H9 (cell line): ENCODE results near the gene FCHSD2. TPM values are rescaled to one million over a fixed set of nuclear protein-coding genes. Genes with fewer than 3 reads are reported as not detected.

Source experiments
- DNase-seq: peaks from one replicate; pipeline ENCODE4 v3.0.0-alpha.2; 2017
- H2AFZ ChIP-seq: one replicate; pipeline ENCODE4 v1.6.1; 2013; ENCODE audit warnings: mild to moderate bottlenecking, low read length, control low read depth, moderate library complexity
- H2AK5ac ChIP-seq: 2 replicates; pipeline ENCODE4 v1.6.1; 2013; ENCODE audit warnings: low read length, control low read depth, mixed read lengths; ENCODE audit not compliant: insufficient read length
- H2BK120ac ChIP-seq: one replicate; pipeline ENCODE4 v1.6.1; 2013; ENCODE audit warnings: low read depth, mild to moderate bottlenecking, low read length, control low read depth, inconsistent platforms; ENCODE audit not compliant: poor library complexity, severe bottlenecking
- H2BK12ac ChIP-seq: 2 replicates; pipeline ENCODE4 v1.6.1; 2013; ENCODE audit warnings: low read length, control low read depth, mixed read lengths, low read depth; ENCODE audit not compliant: insufficient read length
- H2BK15ac ChIP-seq: 2 replicates; pipeline ENCODE4 v1.6.1; 2013; ENCODE audit warnings: low read depth, low read length, control low read depth
- H2BK20ac ChIP-seq: one replicate; pipeline ENCODE4 v1.6.1; 2013; ENCODE audit warnings: low read depth, mild to moderate bottlenecking, low read length, control low read depth, inconsistent platforms; ENCODE audit not compliant: poor library complexity, severe bottlenecking
- H2BK5ac ChIP-seq: 2 replicates; pipeline ENCODE4 v1.6.1; 2013; ENCODE audit warnings: low read length, control low read depth, mixed read lengths; ENCODE audit not compliant: insufficient read length
- H3K14ac ChIP-seq: 2 replicates; pipeline ENCODE4 v1.6.1; 2013; ENCODE audit warnings: low read length, control low read depth; ENCODE audit not compliant: insufficient read depth
- H3K18ac ChIP-seq: 2 replicates; pipeline ENCODE4 v1.6.1; 2013; ENCODE audit warnings: low read depth, mild to moderate bottlenecking, mixed read lengths, low read length, control low read depth; ENCODE audit not compliant: insufficient read length
- H3K23ac ChIP-seq: 2 replicates; pipeline ENCODE4 v1.6.1; 2013; ENCODE audit warnings: low read length, control low read depth, mixed read lengths, low read depth; ENCODE audit not compliant: insufficient read length
- H3K23me2 ChIP-seq: 2 replicates; pipeline ENCODE4 v1.6.1; 2013; ENCODE audit warnings: low read depth, mild to moderate bottlenecking, mixed read lengths, low read length, control low read depth; ENCODE audit not compliant: insufficient read length, poor library complexity, severe bottlenecking
- H3K27ac ChIP-seq: 2 replicates; pipeline ENCODE4 v1.5.1; 2013; ENCODE audit warnings: low read length, control low read depth, mixed read lengths, low read depth; ENCODE audit not compliant: insufficient read length
- H3K27me3 ChIP-seq: 2 replicates; pipeline ENCODE4 v1.6.1; 2013; ENCODE audit warnings: low read length, control low read depth, inconsistent platforms; ENCODE audit not compliant: insufficient read depth
- H3K4ac ChIP-seq: 2 replicates; pipeline ENCODE4 v1.6.1; 2013; ENCODE audit warnings: low read depth, mild to moderate bottlenecking, control low read depth, inconsistent platforms, low read length, moderate library complexity
- H3K4me1 ChIP-seq: 2 replicates; pipeline ENCODE4 v1.6.1; 2013; ENCODE audit warnings: low read length, control low read depth, inconsistent platforms; ENCODE audit not compliant: insufficient read depth
- H3K4me2 ChIP-seq: 2 replicates; pipeline ENCODE4 v1.6.1; 2013; ENCODE audit warnings: low read length, control low read depth, mixed read lengths; ENCODE audit not compliant: insufficient read length, insufficient read depth
- H3K56ac ChIP-seq: 2 replicates; pipeline ENCODE4 v1.6.1; 2013; ENCODE audit warnings: low read depth, mild to moderate bottlenecking, mixed read lengths, low read length, control low read depth; ENCODE audit not compliant: insufficient read length
- H3K79me1 ChIP-seq: 2 replicates; pipeline ENCODE4 v1.6.1; 2013; ENCODE audit warnings: low read depth, mild to moderate bottlenecking, moderate library complexity, low read length, control low read depth, inconsistent platforms; ENCODE audit not compliant: insufficient read depth, poor library complexity, severe bottlenecking
- H3K79me2 ChIP-seq: 2 replicates; pipeline ENCODE4 v1.6.1; 2013; ENCODE audit warnings: low read length, control low read depth, inconsistent platforms; ENCODE audit not compliant: insufficient read depth
- H3K9ac ChIP-seq: 2 replicates; pipeline ENCODE4 v1.6.1; 2013; ENCODE audit warnings: low read length, control low read depth, mixed read lengths; ENCODE audit not compliant: insufficient read length; ENCODE audit errors: extremely low read depth
- H3K9me3 ChIP-seq: one replicate; pipeline ENCODE4 v1.6.1; 2013; ENCODE audit warnings: low read depth, low read length, inconsistent platforms; ENCODE audit not compliant: control insufficient read depth
- H3T11ph ChIP-seq: one replicate; pipeline ENCODE4 v1.6.1; 2013; ENCODE audit warnings: mild to moderate bottlenecking, low read length, control low read depth, inconsistent platforms
- H4K20me1 ChIP-seq: one replicate; pipeline ENCODE4 v1.6.1; 2013; ENCODE audit not compliant: control insufficient read depth, insufficient read length, insufficient read depth
- H4K5ac ChIP-seq: 2 replicates; pipeline ENCODE4 v1.6.1; 2013; ENCODE audit warnings: low read depth, mild to moderate bottlenecking, mixed read lengths, low read length, control low read depth; ENCODE audit not compliant: insufficient read length
- H4K8ac ChIP-seq: replicated peaks from 2 replicates; pipeline ENCODE4 v1.6.1; 2013; ENCODE audit warnings: low read length, control low read depth, mixed read lengths, low read depth; ENCODE audit not compliant: insufficient read length
- H4K91ac ChIP-seq: 2 replicates; pipeline ENCODE4 v1.6.1; 2013; ENCODE audit warnings: low read depth, mild to moderate bottlenecking, moderate library complexity, mixed read lengths, low read length, control low read depth; ENCODE audit not compliant: insufficient read length
- H3K27ac Mint-ChIP-seq, 3 experiments: 2 replicates in 2 of 3; 3 replicates in 1 of 3; pipeline ENCODE4 v1.8.0; 2020 to 2021; ENCODE audit warnings: mixed read lengths in 3 of 3, mild to moderate bottlenecking in 1 of 3, moderate library complexity in 1 of 3
- H3K27me3 Mint-ChIP-seq: 2 replicates; pipeline ENCODE4 v1.8.0; 2021; ENCODE audit warnings: low read depth, mild to moderate bottlenecking, moderate library complexity, mixed read lengths
- H3K36me3 Mint-ChIP-seq, 3 experiments: 2 replicates in 2 of 3; 3 replicates in 1 of 3; pipeline ENCODE4 v1.8.0; 2020 to 2021; ENCODE audit warnings: low read depth in 3 of 3, mixed read lengths in 3 of 3; ENCODE audit not compliant: insufficient read depth in 1 of 3
- H3K4me1 Mint-ChIP-seq, 2 experiments: 2 replicates each; pipeline ENCODE4 v1.8.0; 2020; ENCODE audit warnings: mixed read lengths in 2 of 2
- H3K4me3 Mint-ChIP-seq, 2 experiments: 2 replicates in 1 of 2; 3 replicates in 1 of 2; pipeline ENCODE4 v1.8.0; 2020 to 2021; ENCODE audit warnings: mild to moderate bottlenecking in 2 of 2, mixed read lengths in 2 of 2, moderate library complexity in 1 of 2
- H3K9me3 Mint-ChIP-seq, 2 experiments: 2 replicates in 1 of 2; 3 replicates in 1 of 2; pipeline ENCODE4 v1.8.0; 2020; ENCODE audit warnings: mild to moderate bottlenecking in 2 of 2, mixed read lengths in 2 of 2, moderate library complexity in 1 of 2
- total RNA-seq: library from RNA; stranded (reverse); gene quantifications from 2 replicates; pipeline ENCODE4 v1.2.1, GENCODE V29; 2021
- TF ChIP-seq, protein P1 (sequence below): fragments of 200-600 bp; sonication (generic); conservative IDR thresholded peaks from 3 replicates; pipeline ENCODE4 v1.8.0; 2021; ENCODE audit warnings: antibody characterized with exemption, mild to moderate bottlenecking

FCHSD2 gene
- total RNA-seq, 1 experiment from 2014 or later, result 17.8 TPM

DNA sequence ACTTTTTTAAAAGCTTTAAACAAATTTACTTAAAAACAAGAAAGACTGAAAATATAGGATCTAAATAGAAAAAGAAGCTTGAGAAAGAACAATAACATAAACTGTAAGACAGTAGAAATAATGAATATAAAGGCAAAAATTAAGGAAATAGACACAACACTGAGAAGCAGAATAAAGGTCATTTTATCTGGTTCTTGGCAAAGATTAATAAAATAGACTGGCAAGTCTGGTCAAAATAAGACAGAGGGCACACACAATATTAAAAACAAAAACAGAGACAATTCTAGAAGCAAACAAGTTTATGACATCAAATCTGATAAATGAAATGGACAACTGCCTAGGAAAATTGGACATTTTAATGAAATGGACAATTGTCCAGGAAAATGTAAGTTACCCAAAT, 222.1 kb downstream of the FCHSD2 start:
- Histone ChIP-seq H2AK5ac (no peak overlapping the region), H3K27me3 (no peaks in the 10 kb centered on the region), H3K23me2 (no peaks in the 10 kb centered on the region), H2BK20ac (no peak overlapping the region), H3K9me3 (no peaks in the 10 kb centered on the region), H2BK5ac (no peak overlapping the region), H2BK15ac (no peak overlapping the region), H2BK120ac (no peak overlapping the region), H3K18ac (no peak overlapping the region), H2BK12ac (no peak overlapping the region), H3T11ph (no peak overlapping the region), H2AFZ (no peak overlapping the region), H4K8ac (no peak overlapping the region), H3K79me2 (no peaks in the 10 kb centered on the region), H4K91ac (no peak overlapping the region), H3K23ac (no peak overlapping the region), H4K20me1 (no peaks in the 10 kb centered on the region), H3K4ac (no peak overlapping the region), H3K4me2 (no peak overlapping the region), H3K9ac (no peak overlapping the region), H3K4me1 (no peaks in the 10 kb centered on the region), H3K56ac (no peak overlapping the region), H3K14ac (no peak overlapping the region), H4K5ac (no peak overlapping the region), H3K79me1 (no peaks in the 10 kb centered on the region), H3K27ac (no peak overlapping the region)
- Mint-ChIP-seq H3K27me3 (no peaks in the 10 kb centered on the region), H3K36me3 (no peaks in the 10 kb centered on the region), H3K4me1 (no peaks in the 10 kb centered on the region), H3K9me3 (peaks cover 0 to 3% of the 10 kb centered on the region in 2 experiments; a peak in 1 of 5 replicates), H3K4me3 (no peak overlapping the region), H3K27ac (no peak overlapping the region)
- TF ChIP-seq, protein P1, sequence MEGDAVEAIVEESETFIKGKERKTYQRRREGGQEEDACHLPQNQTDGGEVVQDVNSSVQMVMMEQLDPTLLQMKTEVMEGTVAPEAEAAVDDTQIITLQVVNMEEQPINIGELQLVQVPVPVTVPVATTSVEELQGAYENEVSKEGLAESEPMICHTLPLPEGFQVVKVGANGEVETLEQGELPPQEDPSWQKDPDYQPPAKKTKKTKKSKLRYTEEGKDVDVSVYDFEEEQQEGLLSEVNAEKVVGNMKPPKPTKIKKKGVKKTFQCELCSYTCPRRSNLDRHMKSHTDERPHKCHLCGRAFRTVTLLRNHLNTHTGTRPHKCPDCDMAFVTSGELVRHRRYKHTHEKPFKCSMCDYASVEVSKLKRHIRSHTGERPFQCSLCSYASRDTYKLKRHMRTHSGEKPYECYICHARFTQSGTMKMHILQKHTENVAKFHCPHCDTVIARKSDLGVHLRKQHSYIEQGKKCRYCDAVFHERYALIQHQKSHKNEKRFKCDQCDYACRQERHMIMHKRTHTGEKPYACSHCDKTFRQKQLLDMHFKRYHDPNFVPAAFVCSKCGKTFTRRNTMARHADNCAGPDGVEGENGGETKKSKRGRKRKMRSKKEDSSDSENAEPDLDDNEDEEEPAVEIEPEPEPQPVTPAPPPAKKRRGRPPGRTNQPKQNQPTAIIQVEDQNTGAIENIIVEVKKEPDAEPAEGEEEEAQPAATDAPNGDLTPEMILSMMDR, result no peak
- no peak for DNase-seq
